HK-2 (cell line): Measurements from ENCODE around the gene TEX12.
"Not testable (repeated sequence)": the region's sequence is repeated elsewhere in the genome, so short reads cannot be mapped to it uniquely, and the experiment has no call there.

Experiments used
- DNase-seq: peaks from one replicate; pipeline ENCODE4 v3.0.0-alpha.2; 2018; ENCODE audit not compliant: unreplicated experiment

The TEX12 gene

GRCh38 chr11:112167145-112167544 is at the start of gene TEX12:
Gene TEX12, plus strand, starts transcription at chr11:112167372. Its CDS starts 1,897 bp downstream, at chr11:112169269.
- DNase-seq: no peak

DNA sequence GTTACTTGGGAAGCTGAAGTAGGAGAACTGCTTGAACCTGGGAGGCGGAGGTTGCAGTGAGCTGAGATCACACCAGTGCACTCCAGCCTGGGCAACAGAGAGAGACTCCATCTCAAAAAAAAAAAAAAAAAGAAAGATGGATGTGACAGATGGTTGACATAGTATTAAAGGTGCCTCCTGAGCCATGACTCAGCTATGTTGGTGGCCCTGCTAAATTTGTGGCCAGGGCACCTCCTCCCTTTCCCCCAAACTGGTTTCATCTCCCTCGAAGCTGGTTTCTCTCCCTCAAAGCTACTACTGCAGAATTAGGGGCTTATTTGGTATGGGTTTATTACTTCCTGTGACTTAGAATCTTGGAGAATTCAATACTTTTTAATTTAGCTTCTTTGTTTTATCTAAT is 49.0 kb upstream of the TEX12 start:
- no peak for DNase-seq

- DNase-seq: no peak
These were observed 45.1 kb upstream of the TEX12 start for GRCh38 chr11:112121981-112122615.

DNA sequence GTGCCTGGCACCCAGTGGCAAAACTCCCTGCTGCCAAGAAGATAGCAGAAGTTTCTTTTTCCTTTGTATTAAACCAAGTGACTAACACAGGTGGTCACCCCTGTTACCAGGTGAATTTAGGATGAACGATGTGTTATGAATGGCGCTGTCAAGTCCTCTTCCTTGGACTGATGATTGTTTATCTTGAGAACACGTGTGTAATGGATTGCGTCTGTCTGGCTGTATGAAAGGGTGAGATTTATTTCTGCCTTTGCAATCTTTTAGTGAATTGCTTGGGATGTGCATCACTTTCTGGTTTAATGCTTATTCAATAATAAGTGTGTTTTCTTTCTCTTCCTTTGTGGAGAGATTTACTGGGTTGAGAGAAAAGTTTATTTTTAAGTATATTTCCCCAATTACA is 44.0 kb upstream of the TEX12 start:
- DNase-seq: no peak

DNA sequence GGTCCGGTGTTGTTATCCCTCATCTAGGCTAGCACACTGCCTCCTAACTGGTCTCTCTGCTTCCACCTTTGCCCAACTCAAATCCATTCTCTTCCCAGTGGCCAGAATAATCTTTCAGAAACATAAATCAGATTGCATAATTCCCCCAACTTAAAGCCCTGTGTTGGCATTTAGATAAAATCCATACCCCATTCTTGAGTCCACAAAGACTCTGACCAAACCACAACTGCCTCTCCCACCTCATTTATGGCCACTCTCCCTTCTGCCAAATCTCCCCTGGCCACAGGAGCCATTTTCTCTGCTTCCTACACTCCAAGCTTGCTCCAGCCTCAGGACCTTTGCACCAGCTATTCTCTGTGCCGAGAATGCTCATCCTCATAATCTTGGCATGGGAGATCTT is 40.1 kb upstream of the TEX12 start:
- no peak for DNase-seq

- DNase-seq: peak; percentile 41
These were observed 38.6 kb upstream of the TEX12 start for GRCh38 chr11:112128483-112129121.

- DNase-seq: no peak
These were observed 37.5 kb upstream of the TEX12 start for GRCh38 chr11:112129656-112130055.

DNA sequence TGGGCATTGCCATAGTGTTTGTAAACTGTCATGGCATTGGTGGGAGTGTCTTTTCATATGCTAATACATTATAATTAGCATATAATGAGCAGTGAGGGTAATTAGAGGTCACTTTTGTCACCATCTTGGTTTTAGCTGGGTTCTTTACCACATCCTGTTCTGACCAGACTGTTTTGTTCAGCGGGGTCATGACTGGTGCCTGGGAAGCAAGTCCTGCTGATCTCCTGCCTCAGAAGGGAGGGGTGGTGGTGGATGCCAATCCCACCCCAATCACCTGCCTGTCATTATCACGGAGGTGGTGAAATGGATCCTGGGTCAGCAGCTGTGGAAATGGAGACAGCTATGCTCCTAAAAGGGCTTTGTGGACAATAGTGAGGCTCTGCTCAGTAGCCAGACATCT is 34.4 kb upstream of the TEX12 start:
- DNase-seq: no peak

- DNase-seq: no peak
These were observed 32.7 kb upstream of the TEX12 start for GRCh38 chr11:112134473-112134872.

DNA sequence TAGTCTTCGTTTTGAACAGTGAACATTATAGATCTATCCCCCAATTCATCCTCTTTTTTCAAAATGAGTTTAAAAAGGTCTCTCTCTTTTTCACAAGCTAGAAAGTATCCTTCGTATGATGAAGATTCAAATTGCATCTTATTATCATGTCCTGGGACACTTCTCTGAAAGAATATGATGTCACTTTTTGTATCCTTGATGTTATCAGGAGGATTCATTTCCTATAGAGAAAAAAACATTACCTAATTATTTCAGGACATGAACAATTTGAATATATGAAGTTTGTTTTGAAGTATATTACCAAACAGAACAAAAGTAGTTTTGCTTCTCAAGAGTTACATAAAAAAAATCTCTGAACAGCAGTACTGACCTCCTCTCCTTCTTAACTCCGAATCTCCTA is 23.6 kb upstream of the TEX12 start:
- no peak for DNase-seq

GRCh38 chr11:112150517-112150916 is 16.7 kb upstream of the TEX12 start:
- no peak for DNase-seq

DNA sequence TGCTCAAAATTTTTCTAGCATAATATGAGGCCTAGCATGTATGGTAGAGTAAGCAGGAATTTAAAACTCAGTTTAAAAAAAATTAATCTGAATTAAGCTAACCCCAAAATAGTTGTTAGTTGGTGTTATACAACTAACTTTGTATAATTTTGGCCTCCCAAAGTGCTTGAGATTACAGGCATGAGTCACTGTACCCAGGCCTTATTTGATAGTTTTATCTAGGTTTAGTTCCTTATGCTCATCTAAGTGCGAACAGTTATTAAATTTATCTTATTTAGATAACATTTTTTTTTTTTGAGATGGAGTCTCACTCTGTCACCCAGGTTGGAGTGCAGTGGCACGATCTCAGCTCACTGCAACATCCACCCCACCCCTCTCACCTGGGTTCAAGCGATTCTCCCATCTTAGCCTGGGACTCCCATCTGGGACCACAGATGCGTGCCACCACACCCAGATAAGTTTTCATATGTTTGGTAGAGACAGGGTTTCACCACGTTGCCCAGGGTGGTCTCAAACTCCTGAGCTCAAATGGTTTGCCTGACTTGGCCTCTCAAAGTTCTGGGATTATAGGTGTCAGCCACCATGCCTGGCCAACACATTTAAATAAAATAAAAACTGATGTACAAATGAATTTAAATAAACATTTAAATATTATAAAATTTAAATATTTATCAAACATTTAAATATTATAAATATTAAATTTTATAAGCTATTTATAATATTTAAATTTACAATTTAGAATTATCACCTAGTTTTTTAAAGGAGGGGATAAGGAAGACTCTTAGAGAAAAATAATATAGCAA is 10.8 kb upstream of the TEX12 start:
- DNase-seq: no peak

GRCh38 chr11:112156956-112157766 is 10.0 kb upstream of the TEX12 start:
- peak; percentile 37 for DNase-seq

GRCh38 chr11:112159098-112160065 is 7.8 kb upstream of the TEX12 start:
- DNase-seq: no peak

DNA sequence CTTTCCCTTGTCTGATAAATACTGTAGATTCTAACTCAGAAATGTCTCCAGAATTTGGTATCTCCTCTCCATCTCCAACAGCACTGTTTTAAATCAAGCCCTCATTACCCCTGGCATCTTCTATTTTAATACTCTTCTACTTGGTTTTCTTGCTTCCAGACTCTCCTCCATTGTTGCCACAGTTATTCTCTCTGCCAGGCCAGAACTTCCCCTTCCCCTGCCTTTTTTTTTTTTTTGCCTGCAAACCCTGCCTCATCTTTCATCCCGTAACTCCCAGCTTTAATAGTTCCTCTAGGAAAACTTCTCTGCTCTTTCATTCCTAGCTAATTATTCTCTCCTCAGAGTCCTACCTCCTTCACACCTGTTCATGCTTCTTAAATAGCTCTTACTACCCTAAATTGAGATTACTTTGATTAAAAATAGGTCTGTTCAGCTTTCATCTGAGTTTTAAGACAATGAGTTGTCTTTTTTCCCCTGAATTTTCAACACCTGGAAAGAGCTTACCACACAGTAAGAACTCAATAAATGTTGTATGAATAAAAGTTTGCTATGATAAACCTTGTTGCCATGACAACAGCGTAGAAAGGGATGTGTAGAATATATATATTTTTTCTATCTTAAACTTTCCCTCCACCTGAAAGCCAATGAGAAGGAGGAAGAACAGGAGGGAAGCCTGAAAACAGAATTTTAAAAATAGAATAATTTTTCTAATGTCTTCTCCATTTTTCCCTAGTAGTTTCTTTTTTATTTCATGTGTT is 6.9 kb upstream of the TEX12 start:
- no peak for DNase-seq

GRCh38 chr11:112161012-112161411 is 6.2 kb upstream of the TEX12 start:
- no peak for DNase-seq

- DNase-seq: not testable (repeated sequence)
These were observed 5.0 kb upstream of the TEX12 start for GRCh38 chr11:112162200-112162599.

GRCh38 chr11:112162761-112163546 is 4.2 kb upstream of the TEX12 start:
- DNase-seq: no peak
